K562 (cell line): ENCODE measurements around the gene CSNK2A1. TPM values are rescaled to one million over a fixed set of nuclear protein-coding genes. Genes with fewer than 3 reads are reported as not detected.

Experiments
- ATAC-seq: fragments of 200-7000 bp; cut with Tn5 transposase; 3 replicates; pipeline ENCODE4 v1.9.1; 2020; ENCODE audit warnings: moderate library complexity
- BruUV-seq: library from RNA; stranded (reverse); fragments of 400-500 nt; replicated peaks from 2 replicates; lab custom pipeline; 2021; lab: Mats Ljungman, UMichigan
- CTCF ChIA-PET: fragments of 300-600 bp; formaldehyde crosslinking; extraction: SDS; loops from one replicate; lab custom pipeline; 2021; ENCODE audit warnings: low intra/inter-chr PET ratio; lab: Yijun Ruan, JAX
- POLR2A ChIA-PET: fragments of 300-600, 350-650 bp; sonication (Branson Sonifier 250); formaldehyde crosslinking; extraction: SDS; loops from one replicate; lab custom pipeline; 2021; ENCODE audit warnings: antibody characterized with exemption, inconsistent platforms; lab: Yijun Ruan, JAX
- DNase-seq, 4 experiments: peaks; one replicate each; pipeline versions ENCODE4 v3.0.0 to v3.0.0-alpha.2; 2011 to 2018; ENCODE audit warnings: low spot score in 3 of 4, mixed read lengths in 3 of 4; ENCODE audit errors: extremely low read depth in 1 of 4
- FAIRE-seq: peaks from 2 replicates; lab custom pipeline; 2011; peaks lifted over from hg19 to GRCh38; lab: Jason Lieb, UNC
- H2AFZ ChIP-seq: 2 replicates; pipeline ENCODE4 v1.6.0; 2011; ENCODE audit warnings: low read depth, low read length, control low read depth, inconsistent platforms
- H3K27ac ChIP-seq: fragments of 200-600 bp; 3 replicates; pipeline ENCODE4 v1.8.0; 2011; ENCODE audit warnings: low read depth, mild to moderate bottlenecking, control low read depth, inconsistent platforms, low read length, moderate library complexity, mixed read lengths; ENCODE audit errors: extremely low read depth
- H3K27me3 ChIP-seq, 2 experiments: fragments of 300-600 bp in 1 of 2; 2 replicates in 1 of 2; 3 replicates in 1 of 2; pipeline versions ENCODE4 v1.6.0 to v1.8.0; 2011; ENCODE audit warnings: inconsistent platforms in 2 of 2, low read length in 2 of 2, mild to moderate bottlenecking in 1 of 2, mixed read lengths in 1 of 2, moderate library complexity in 1 of 2; ENCODE audit not compliant: control insufficient read depth in 2 of 2, insufficient read depth in 2 of 2
- H3K36me3 ChIP-seq: fragments of 300-600 bp; 3 replicates; pipeline ENCODE4 v1.8.0; 2011; ENCODE audit warnings: mild to moderate bottlenecking, low read length, inconsistent platforms; ENCODE audit not compliant: control insufficient read depth, insufficient read depth
- H3K4me1 ChIP-seq, 2 experiments: fragments of 200-600 bp in 1 of 2; replicated peaks in 1 of 2; 2 replicates in 1 of 2; 3 replicates in 1 of 2; pipeline versions ENCODE4 v1.5.1 to v1.8.0; 2011; ENCODE audit warnings: inconsistent platforms in 2 of 2, low read length in 2 of 2, mild to moderate bottlenecking in 1 of 2, mixed read lengths in 1 of 2, moderate library complexity in 1 of 2; ENCODE audit not compliant: control insufficient read depth in 2 of 2, insufficient read depth in 2 of 2
- H3K4me2 ChIP-seq: 2 replicates; pipeline ENCODE4 v1.6.1; 2011; ENCODE audit warnings: low read length, control low read depth, inconsistent platforms, mixed read lengths; ENCODE audit not compliant: insufficient read depth
- H3K4me3 ChIP-seq: fragments of 200-600 bp; sonication (generic), shearing (Covaris generic); 2 replicates; pipeline ENCODE4 v1.5.1; 2016; ENCODE audit warnings: control low read depth, inconsistent platforms
- H3K79me2 ChIP-seq: fragments of 200-600 bp; 3 replicates; pipeline ENCODE4 v1.8.0; 2011; ENCODE audit warnings: low read length, inconsistent platforms; ENCODE audit not compliant: control insufficient read depth, insufficient read depth
- H3K9ac ChIP-seq, 2 experiments: 2 replicates each; pipeline versions ENCODE4 v1.6.0 to v1.6.1; 2011; ENCODE audit warnings: low read depth in 2 of 2, low read length in 2 of 2, control low read depth in 1 of 2, inconsistent platforms in 1 of 2, mild to moderate bottlenecking in 1 of 2, mixed read lengths in 1 of 2; ENCODE audit not compliant: insufficient read depth in 1 of 2
- H3K9me1 ChIP-seq: one replicate; pipeline ENCODE4 v1.6.0; 2011; ENCODE audit warnings: inconsistent platforms, mild to moderate bottlenecking, low read length, moderate library complexity; ENCODE audit not compliant: control insufficient read depth, insufficient read depth
- H3K9me3 ChIP-seq: replicated peaks from 2 replicates; pipeline ENCODE4 v1.5.1; 2011; ENCODE audit warnings: low read depth, low read length, inconsistent platforms; ENCODE audit not compliant: control insufficient read depth, insufficient read depth
- H4K20me1 ChIP-seq: replicated peaks from 2 replicates; pipeline ENCODE4 v1.6.1; 2011; ENCODE audit warnings: low read length, inconsistent platforms, mixed read lengths; ENCODE audit not compliant: control insufficient read depth, insufficient read depth
- CBX3 ChIP-seq, 2 experiments: IDR thresholded peaks; 1 replicate in 1 of 2; 2 replicates in 1 of 2; pipeline ENCODE4 v1.6.1; 2012; ENCODE audit warnings: inconsistent platforms in 2 of 2, low read length in 2 of 2, borderline replicate concordance in 1 of 2, control low read depth in 1 of 2
- CEBPG ChIP-seq, 3 experiments: fragments of 200-800 bp in 1 of 3; sonication (Bioruptor generic) in 1 of 3; sonication (generic) in 1 of 3; formaldehyde crosslinking in 1 of 3; IDR thresholded peaks in 2 of 3; conservative IDR thresholded peaks in 1 of 3; 2 replicates each; pipeline versions ENCODE4 v1.6.1 to v1.8.0; 2016 to 2022; ENCODE audit warnings: missing compliant biosample characterization in 2 of 3, missing genetic modification characterization in 2 of 3, mild to moderate bottlenecking in 1 of 3, missing genetic modification reagents in 1 of 3
- EP400 ChIP-seq: fragments of 450-650 bp; IDR thresholded peaks from 2 replicates; pipeline ENCODE4 v1.6.1; 2017; ENCODE audit warnings: antibody characterized with exemption, mild to moderate bottlenecking, moderate library complexity
- HDAC6 ChIP-seq: IDR thresholded peaks from 2 replicates; pipeline ENCODE4 v1.6.1; 2012; ENCODE audit warnings: low read depth, mild to moderate bottlenecking, control low read depth, inconsistent platforms, low read length, moderate library complexity
- HNRNPUL1 ChIP-seq: fragments of 200-400 bp; formaldehyde crosslinking; IDR thresholded peaks from 2 replicates; pipeline ENCODE4 v1.6.1; 2017; ENCODE audit warnings: low read length
- KAT8 ChIP-seq: fragments of 450-650 bp; IDR thresholded peaks from 2 replicates; pipeline ENCODE4 v1.6.1; 2016; ENCODE audit warnings: low read depth, mild to moderate bottlenecking
- PPARD ChIP-seq: fragments of 250-450 bp; sonication (Bioruptor Pico); IDR thresholded peaks from 2 replicates; pipeline ENCODE4 v1.8.0; 2022; ENCODE audit warnings: inconsistent platforms, mild to moderate bottlenecking, moderate library complexity
- PTTG1 ChIP-seq: fragments of 450-650 bp; IDR thresholded peaks from 2 replicates; pipeline ENCODE4 v1.6.1; 2016; ENCODE audit warnings: low read depth, mild to moderate bottlenecking, missing genetic modification characterization, missing compliant biosample characterization
- SREBF1 ChIP-seq: fragments of 150-350 bp; IDR thresholded peaks from 2 replicates; pipeline ENCODE4 v1.6.1; 2014; ENCODE audit warnings: antibody characterized with exemption, low read depth, low read length, borderline replicate concordance
- TEAD2 ChIP-seq: fragments of 450-650 bp; IDR thresholded peaks from 2 replicates; pipeline ENCODE4 v1.6.1; 2016; ENCODE audit warnings: missing genetic modification characterization, control low read depth, missing compliant biosample characterization
- ZBTB1 ChIP-seq: sonication (generic); formaldehyde crosslinking; IDR thresholded peaks from 2 replicates; pipeline ENCODE4 v1.8.1; 2023; ENCODE audit warnings: missing genetic modification reagents, low read depth, mild to moderate bottlenecking, borderline replicate concordance
- ZNF175 ChIP-seq: fragments of 200-800 bp; sonication (Bioruptor generic); IDR thresholded peaks from 2 replicates; pipeline ENCODE4 v1.6.1; 2016; ENCODE audit warnings: low read depth, mild to moderate bottlenecking, missing genetic modification characterization, missing compliant biosample characterization
- ZNF668 ChIP-seq: fragments of 250-450 bp; sonication (Bioruptor Pico); IDR thresholded peaks from 2 replicates; pipeline ENCODE4 v1.8.0; 2022; ENCODE audit warnings: mild to moderate bottlenecking, inconsistent platforms
- WGBS: fragments of 100-300 bp; shearing (Covaris generic); methylation state at CpG from one replicate; pipeline ENCODE4 v1.1.6; 2016; ENCODE audit warnings: low coverage, mixed read lengths; ENCODE audit not compliant: insufficient coverage; ENCODE audit errors: missing lambda C conversion rate; 5-methylcytosine and 5-hydroxymethylcytosine counted together
- in situ Hi-C: fragments of 300-500 bp; cut with MboI; formaldehyde crosslinking; loops from 4 replicates; pipeline ENCODE4 v1.15.0; 2018; ENCODE audit warnings: inconsistent platforms, mixed read lengths
- intact Hi-C: fragments of 100-400 bp; cut with micrococcal nuclease; formaldehyde crosslinking; loops from 2 replicates; pipeline ENCODE4 v1.14.2; 2022
- polyA plus RNA-seq, 8 experiments: library from polyadenylated mRNA; depleted of rRNA in 4 of 8; stranded (reverse) in 5 of 8; unstranded in 3 of 8; fragments of >200 nt; fragmentation: Nextera tagmentation in 2 of 8; fragmentation: Illumina TruSeq in 1 of 8; extraction: Ambion mirVana in 2 of 8; extraction: Trizol in 1 of 8; gene quantifications; 2 replicates each; pipeline versions ENCODE4 v1.2.1 to v1.2.3, GENCODE V29; 2011 to 2014; ENCODE audit warnings: inconsistent platforms in 1 of 8, missing spikeins in 1 of 8
- total RNA-seq, 7 experiments: library from RNA; depleted of rRNA in 6 of 7; stranded (reverse); fragments of >200 nt in 6 of 7; fragmentation: Illumina TruSeq in 2 of 7; extraction: Trizol in 2 of 7; gene quantifications; 2 replicates each; pipeline versions ENCODE4 v1.2.1 to v1.2.3, GENCODE V29; 2011 to 2021; ENCODE audit warnings: low replicate concordance in 1 of 7
- TF ChIP-seq, protein P1 (sequence below): fragments of 250-450 bp; sonication (Bioruptor Pico); IDR thresholded peaks from 2 replicates; pipeline ENCODE4 v1.4.0; 2020; ENCODE audit warnings: mild to moderate bottlenecking, moderate library complexity

Gene CSNK2A1
- total and polyA plus RNA-seq, 9 of the 15 experiments (the other 6 are each of a cell fraction or from before 2014, with no cell fraction given) = 71.0 to 251 (median 103) TPM

DNA sequence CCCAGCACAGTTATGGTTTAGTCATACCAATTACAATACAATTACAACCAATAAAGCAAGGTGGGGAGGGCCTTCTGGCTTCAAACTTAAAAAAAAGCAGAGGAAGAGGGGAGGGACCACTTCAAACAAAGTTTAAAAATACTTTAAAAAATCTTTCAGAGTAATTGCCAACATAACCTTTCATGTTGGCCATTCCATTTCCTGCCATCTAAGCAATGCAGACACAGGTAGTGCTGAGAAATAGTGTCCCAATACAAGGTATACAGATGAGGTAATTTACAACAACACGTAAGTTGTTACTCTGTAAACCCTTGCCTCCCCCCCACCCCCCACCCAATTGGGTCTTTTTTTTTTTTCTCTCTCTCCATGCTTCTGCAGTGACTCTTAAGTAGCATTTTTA is 62.4 kb downstream of the CSNK2A1 start:
- Histone ChIP-seq H3K36me3 (peaks cover 86% of the 10 kb centered on the region; the same call in 2 of the 3 replicates), H3K4me2 (no peak overlapping the region), H3K9ac (no peak overlapping the region), H3K27me3 (no peaks in the 10 kb centered on the region), H2AFZ (no peak overlapping the region), H4K20me1 (no peaks in the 10 kb centered on the region), H3K9me1 (no peaks in the 10 kb centered on the region), H3K4me1 (no peaks in the 10 kb centered on the region; a peak in 1 of 5 replicates), H3K27ac (no peak overlapping the region), H3K79me2 (no peaks in the 10 kb centered on the region), H3K4me3 (no peak overlapping the region), H3K9me3 (no peaks in the 10 kb centered on the region)
- intact Hi-C loops = no loop called here
- BruUV-seq = no TSS peak
- ATAC-seq = no peak
- CTCF ChIA-PET = no interaction called here
- in situ Hi-C loops = no loop called here
- POLR2A ChIA-PET = interaction anchor here (0.9 kb wide), 1 partner anchor 171 kb away, joined by 3 read pairs; no protein-coding TSS in a partner anchor
- no CpG with 5 or more reads among the region's 1 CpG for WGBS
- no peak for DNase-seq
- no peak for TF ChIP-seq PTTG1 (tag)
- TF ChIP-seq SREBF1 = no peak
- TF ChIP-seq CEBPG (CRISPR knock-in tag; IDR thresholded peaks at IDR 0.05) = no peak
- TF ChIP-seq CEBPG (tag; conservative IDR thresholded peaks at IDR 0.05 in 1 of 2, IDR thresholded peaks at IDR 0.05 in 1 of 2) = no peak
- no peak for TF ChIP-seq EP400
- no peak for TF ChIP-seq HDAC6
- TF ChIP-seq CBX3 (IDR thresholded peaks at IDR 0.05; ENCODE audit: borderline replicate concordance in 1 of 2, low read length in 2 of 2) = no peak
- no peak for TF ChIP-seq ZBTB1 (CRISPR knock-in tag)
- TF ChIP-seq, protein P1, sequence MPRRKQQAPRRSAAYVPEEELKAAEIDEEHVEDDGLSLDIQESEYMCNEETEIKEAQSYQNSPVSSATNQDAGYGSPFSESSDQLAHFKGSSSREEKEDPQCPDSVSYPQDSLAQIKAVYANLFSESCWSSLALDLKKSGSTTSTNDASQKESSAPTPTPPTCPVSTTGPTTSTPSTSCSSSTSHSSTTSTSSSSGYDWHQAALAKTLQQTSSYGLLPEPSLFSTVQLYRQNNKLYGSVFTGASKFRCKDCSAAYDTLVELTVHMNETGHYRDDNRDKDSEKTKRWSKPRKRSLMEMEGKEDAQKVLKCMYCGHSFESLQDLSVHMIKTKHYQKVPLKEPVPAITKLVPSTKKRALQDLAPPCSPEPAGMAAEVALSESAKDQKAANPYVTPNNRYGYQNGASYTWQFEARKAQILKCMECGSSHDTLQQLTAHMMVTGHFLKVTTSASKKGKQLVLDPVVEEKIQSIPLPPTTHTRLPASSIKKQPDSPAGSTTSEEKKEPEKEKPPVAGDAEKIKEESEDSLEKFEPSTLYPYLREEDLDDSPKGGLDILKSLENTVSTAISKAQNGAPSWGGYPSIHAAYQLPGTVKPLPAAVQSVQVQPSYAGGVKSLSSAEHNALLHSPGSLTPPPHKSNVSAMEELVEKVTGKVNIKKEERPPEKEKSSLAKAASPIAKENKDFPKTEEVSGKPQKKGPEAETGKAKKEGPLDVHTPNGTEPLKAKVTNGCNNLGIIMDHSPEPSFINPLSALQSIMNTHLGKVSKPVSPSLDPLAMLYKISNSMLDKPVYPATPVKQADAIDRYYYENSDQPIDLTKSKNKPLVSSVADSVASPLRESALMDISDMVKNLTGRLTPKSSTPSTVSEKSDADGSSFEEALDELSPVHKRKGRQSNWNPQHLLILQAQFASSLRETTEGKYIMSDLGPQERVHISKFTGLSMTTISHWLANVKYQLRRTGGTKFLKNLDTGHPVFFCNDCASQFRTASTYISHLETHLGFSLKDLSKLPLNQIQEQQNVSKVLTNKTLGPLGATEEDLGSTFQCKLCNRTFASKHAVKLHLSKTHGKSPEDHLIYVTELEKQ = no peak
- TF ChIP-seq PPARD (CRISPR knock-in tag) = no peak
- no peak for TF ChIP-seq ZNF668 (CRISPR knock-in tag)
- no peak for TF ChIP-seq ZNF175 (CRISPR knock-in tag)
- TF ChIP-seq TEAD2 (tag) = no peak
- TF ChIP-seq KAT8 = no peak
- TF ChIP-seq HNRNPUL1 = no peak
- no peak for FAIRE-seq
